GM19328 (cell line): ENCODE measurements around the gene OSBPL10.

Experiments used
- ATAC-seq: cut with Tn5 transposase; IDR thresholded peaks from one replicate; pipeline ENCODE4 v1.9.1; 2021; ENCODE audit warnings: mild to moderate bottlenecking, moderate library complexity; ENCODE audit not compliant: unreplicated experiment

The OSBPL10 gene

GRCh38 chr3:31750341-31750740 lies 230.7 kb downstream of the OSBPL10 start:
- ATAC-seq = no peak

DNA sequence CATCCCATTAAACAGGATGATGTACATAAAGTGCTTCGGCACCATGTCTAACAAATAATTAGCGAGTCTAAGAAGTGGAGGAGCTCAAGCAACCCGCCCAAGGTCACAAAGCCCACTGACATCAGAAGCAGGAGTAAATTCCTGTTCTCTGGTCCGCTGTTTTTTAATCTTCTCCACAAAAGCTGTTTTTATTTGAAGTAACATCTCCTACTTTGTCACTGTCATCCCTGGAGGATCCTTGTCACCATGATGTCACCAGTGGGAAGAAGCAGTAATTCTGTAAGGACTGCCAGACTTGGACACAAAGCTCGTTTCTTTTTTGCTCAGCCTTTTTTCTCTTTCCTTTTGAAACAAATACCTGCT lies 232.1 kb downstream of the OSBPL10 start:
- ATAC-seq = no peak

DNA sequence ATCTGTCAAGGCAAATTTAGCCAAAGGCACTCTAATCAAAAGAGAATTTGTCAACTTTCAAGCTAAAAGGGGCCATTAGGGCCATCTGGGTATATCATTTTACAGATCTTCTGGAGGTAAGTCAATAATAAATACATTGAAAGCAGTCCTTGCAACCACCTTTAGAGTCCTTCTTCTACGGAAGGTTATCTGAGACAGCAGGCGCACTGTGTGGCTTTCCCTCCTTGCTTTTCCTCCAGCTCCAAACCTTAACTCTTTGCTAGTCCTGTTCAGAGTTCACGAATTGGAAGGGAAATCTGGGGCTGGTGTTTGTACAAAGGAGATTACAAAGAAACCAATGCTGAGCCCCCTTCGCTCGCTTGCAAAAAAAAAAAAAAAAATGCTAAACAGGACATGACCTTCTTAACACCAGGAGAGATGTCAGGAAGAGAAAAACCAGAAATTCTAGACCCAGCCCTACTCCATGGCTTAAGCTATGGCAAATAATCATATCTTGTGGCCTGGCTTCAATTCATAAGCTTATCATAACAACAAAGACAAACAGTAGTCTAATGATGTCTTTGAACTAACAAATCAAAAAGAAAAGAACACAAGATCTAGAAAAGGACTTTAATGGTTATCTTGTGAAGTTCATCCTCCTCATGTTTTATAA lies 232.7 kb downstream of the OSBPL10 start:
- no peak for ATAC-seq

- ATAC-seq = no peak
Measured at GRCh38 chr3:31747785-31748184, 233.3 kb downstream of the OSBPL10 start.

DNA sequence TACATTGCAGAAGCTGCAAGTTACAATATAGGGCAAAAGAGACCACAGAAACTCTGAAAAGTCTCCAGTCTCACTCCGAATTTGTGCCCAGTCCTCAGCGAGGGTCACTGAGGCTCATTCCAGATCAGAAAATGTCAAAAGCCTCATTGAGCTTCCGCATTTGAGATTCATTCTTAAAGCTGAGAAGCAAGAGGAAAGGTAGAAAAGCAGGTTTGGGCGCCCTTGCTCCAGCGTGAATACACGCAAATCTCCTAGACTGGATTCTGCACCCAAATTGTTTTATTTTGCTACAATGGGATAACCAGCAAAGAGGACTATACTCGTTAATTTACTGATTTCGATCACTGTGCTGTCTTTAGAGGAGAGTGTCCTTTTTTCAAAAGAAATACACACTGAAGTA lies 236.1 kb downstream of the OSBPL10 start:
- no peak for ATAC-seq

- ATAC-seq = no peak
Measured at GRCh38 chr3:31743331-31744089, 237.6 kb downstream of the OSBPL10 start.

GRCh38 chr3:31740397-31740796 lies 240.7 kb downstream of the OSBPL10 start:
- no peak for ATAC-seq

DNA sequence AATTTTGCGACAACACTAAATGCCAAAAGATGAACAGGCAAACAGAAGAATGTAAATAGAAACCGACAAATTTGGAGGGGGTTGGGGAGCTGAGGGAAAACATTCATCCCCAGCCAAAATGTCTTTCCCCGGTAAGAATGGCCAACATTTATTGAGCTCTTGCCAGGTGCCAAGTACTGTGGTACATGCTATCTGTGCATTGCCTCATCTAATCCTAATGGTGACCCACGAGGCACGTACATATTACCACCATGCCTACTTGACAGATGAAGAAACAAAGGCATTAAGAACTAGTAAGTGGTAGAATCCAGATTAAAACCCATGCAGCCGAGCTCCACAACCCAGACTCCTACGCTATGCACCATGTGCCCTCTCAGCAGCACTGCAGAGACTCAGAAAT lies 242.7 kb downstream of the OSBPL10 start:
- ATAC-seq = no peak

DNA sequence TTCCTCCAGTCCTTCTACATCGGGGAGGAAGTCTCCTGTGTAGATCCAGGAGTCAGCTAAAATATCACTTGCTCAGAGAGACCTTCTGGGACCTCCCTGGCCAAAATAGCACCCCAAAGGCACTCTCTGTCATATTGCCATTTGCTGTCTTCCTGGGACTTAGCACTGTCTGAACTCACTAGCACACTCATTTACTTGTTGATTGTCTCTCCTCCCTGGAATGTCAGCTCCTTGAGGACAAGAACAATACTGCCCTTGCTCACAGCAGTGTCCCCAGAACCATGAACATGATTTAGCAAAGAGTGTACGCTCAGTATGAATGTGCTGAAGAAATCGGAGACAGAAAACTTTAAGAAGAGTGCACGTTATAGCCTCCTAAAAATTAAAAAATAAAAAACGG lies 245.4 kb downstream of the OSBPL10 start:
- no peak for ATAC-seq

DNA sequence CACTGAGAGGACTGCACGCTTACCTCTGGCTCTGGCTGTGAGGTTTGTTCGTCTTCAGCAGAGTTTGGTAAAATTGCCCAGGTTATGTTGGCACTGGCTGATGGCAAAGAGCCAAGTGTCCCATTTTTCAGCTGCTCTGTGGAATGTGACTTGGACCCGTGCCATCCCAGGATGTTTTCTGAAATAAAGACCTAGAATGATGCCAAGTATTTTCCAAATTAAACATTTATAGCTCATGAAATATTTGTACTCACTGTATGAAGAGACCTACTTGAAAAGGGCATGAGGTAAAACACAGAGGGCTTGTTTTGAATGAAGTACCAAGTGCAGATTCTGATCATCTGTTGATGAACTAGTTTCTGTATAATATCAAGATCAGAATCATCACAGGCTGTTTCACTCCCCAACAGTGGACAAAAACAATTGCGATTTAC lies 247.8 kb downstream of the OSBPL10 start:
- no peak for ATAC-seq

GRCh38 chr3:31732548-31732947 lies 248.5 kb downstream of the OSBPL10 start:
- no peak for ATAC-seq

DNA sequence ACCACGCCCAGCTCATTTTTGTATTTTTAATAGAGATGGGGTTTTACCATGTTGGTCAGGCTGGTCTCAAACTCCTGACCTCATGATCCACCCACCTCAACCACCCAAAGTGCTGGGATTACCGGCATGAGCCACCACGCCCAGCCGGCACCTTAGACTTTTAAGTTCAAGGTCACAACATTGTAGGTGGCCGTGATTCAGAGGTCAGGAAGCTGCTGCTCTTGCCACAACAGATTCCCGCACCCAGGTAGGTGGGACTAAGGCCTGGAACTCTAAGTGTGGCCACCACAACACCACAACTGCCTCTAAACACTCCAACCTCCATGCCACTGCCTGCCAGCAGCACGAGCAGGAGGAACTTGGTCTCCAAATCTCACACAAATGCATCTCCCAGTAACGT lies 251.5 kb downstream of the OSBPL10 start:
- ATAC-seq = no peak

- no peak for ATAC-seq
Measured at GRCh38 chr3:31729082-31729481, 252.0 kb downstream of the OSBPL10 start.

DNA sequence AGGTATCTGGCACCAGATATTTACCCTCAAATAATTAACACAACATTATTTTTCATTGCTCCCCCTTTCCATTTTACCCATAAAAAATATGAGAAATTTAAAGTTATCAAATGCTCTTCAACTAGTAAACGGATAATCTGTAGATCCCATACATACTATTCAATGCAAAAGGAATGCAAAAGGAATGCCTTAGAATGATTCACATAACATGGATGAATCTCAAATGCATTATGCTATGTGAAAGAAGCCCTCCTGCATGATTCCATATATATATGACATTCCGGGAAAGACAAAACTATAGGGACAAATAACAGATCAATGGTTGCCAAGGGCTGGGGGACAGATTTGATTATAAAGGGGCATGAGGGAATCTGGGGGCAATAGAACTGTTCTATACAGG lies 252.7 kb downstream of the OSBPL10 start:
- ATAC-seq = no peak

DNA sequence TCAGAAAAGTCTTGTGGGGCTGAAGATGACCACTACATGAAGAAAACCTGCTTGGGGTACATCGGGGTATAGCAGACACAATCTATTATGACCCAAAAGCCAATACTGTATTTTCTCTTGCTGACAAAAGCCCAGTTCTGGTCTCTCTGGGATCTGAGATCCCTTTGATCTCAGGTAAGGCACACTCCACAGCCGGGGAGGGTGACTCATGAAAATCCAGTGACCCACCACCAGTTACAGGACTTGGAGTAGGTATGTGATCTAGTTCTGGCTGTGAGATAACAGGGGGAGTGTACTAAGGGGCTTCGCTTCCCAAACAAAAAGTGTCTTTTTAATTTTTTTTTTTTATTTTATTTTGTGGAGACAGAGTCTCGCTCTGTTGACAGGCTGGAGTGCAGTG lies 255.1 kb downstream of the OSBPL10 start:
- no peak for ATAC-seq

DNA sequence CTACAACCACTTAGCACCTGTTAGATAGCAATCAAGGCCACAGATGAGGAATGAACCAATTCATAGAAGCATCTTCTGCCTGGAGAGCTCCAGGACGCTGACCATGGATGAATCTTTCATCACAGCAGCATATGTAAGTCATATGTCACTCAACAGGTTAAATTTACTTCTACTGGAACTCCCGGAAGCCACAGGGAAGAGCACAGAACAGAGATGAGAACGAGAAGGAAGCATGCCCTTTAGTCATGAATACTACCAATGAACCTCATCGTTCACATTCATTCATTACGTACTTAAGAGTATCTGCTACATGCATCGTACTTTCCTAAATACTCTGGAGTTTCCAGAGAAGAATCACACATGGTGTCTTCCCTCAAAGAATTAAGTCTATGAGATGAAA lies 255.5 kb downstream of the OSBPL10 start:
- ATAC-seq = no peak

- no peak for ATAC-seq
Measured at GRCh38 chr3:31724651-31725050, 256.4 kb downstream of the OSBPL10 start.

DNA sequence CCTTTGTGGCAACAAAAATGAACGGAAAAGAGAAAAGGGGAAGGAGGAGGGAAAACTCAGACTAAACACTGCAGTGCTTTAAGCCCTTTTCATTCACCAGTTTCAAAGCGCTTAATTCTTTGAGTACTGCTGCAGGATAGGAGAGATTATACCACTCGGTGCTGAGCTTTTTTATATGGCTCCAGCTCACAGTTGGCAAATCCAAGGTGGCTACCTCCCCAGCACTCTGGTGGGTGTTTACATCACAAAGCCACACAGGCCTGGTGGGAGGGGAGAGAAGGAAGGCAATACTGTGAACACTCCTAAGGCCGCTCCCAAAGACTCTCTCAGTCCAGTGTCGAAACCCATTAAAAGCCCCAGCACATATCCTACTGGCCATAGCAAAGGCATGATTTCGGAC lies 256.9 kb downstream of the OSBPL10 start:
- ATAC-seq = no peak

DNA sequence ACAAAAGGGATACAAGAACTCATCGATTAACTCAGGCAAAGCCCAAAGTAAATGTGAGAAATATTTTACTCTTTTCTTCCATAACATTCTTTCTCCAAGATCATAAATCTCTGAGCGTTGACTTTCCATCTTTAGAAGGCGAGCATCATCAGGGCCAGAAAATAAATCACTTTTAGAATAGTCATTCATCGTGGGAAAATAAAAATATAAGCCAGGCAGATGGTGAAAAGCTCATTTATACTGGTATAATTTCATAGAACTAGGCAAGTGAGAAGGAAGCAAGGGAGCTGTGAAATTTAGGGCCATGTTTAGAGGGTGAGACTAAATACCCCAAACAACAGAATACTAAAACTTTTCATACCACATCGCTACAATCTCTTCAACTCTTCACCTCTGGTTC lies 257.4 kb downstream of the OSBPL10 start:
- ATAC-seq = no peak

- no peak for ATAC-seq
Measured at GRCh38 chr3:31721676-31722075, 259.4 kb downstream of the OSBPL10 start.

DNA sequence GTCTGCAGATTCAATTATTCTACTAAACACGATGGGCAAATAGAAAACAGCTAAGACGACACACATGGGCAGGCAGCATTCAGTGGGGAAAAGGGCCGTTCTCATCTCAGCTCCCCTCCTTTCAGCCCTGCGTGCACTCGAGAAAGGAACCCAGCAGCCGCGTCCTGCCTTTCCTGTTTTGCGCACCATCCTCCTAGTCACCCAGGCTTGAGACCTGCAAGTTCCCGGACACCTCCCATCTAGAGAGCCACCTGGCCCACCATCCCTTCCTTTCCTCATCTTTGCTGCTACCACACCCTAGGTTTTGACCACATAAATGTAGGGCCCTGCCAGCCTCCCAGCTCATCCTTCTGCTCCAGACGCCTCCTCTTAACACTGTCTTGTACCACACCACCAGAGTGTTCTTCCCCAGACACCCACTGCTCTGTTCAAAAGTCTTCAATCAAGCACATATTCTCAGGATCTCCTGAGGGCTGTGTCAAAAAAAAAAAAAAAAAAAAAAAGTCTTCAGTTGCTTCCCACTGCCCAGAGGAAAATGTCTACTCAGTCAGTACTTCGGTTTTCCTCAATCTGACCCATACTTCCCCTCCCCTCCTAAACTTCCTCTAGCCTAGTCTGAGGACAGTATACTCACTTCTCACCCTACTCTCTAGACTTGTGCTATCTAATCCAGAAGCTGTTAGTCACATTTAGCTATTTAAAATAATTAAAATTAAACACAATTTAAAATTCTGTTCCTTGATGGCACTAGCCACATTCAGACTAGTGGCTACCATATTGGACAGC lies 266.4 kb downstream of the OSBPL10 start:
- ATAC-seq = no peak

DNA sequence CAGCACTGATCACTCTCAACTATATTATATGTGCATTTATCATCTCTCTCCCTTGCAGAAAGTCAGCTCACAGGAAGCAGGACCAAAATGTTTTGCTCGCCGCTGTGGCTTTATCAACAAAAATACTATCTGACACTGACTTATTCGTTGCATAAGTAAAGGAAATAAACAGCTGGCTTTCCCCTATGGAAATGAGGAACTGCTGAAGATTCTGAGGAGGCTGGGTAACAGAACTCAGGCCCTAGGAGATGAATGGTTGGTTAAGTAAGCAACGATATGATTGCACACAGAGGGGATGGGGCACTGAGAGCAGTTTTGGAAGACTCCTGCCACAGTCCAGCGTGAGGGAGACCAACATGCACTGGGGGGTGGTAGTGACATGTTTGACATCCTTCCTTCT lies 267.2 kb downstream of the OSBPL10 start:
- ATAC-seq = no peak
